A549 (cell line): ENCODE data around the gene KRT7. TPM values are rescaled to one million over a fixed set of nuclear protein-coding genes. Genes with fewer than 3 reads are reported as not detected.
A peak's percentile ranks its signal among the peaks of the same experiment; 100 is the strongest.

Experiments used
- ATAC-seq, 2 experiments: fragments of 200-7000 bp in 1 of 2; fragments of >200 bp in 1 of 2; cut with Nextera tagmentation in 1 of 2; cut with Tn5 transposase in 1 of 2; 3 replicates each; pipeline versions ENCODE4 v1.8.0 to v1.9.1; 2018 to 2020; ENCODE audit warnings: mild to moderate bottlenecking in 1 of 2, moderate library complexity in 1 of 2
- CTCF ChIA-PET: fragments of 300-600 bp; sonication (Branson Sonifier 250); formaldehyde crosslinking; extraction: SDS; loops from one replicate; lab custom pipeline; 2021; ENCODE audit warnings: antibody characterized with exemption, inconsistent platforms; lab: Yijun Ruan, JAX
- POLR2A ChIA-PET: fragments of 350-600 bp; formaldehyde crosslinking; extraction: SDS; loops from one replicate; lab custom pipeline; 2021; ENCODE audit warnings: antibody characterized with exemption, inconsistent platforms; lab: Yijun Ruan, JAX
- DNase-seq, 2 experiments: peaks; one replicate each; pipeline versions ENCODE4 v3.0.0 to v3.0.0-alpha.2; 2011 to 2016; ENCODE audit warnings: low read depth in 1 of 2, low spot score in 1 of 2
- FAIRE-seq: peaks from 2 replicates; lab custom pipeline; 2011; peaks lifted over from hg19 to GRCh38; lab: Jason Lieb, UNC
- H3K27ac ChIP-seq, 2 experiments: fragments of >200 bp; sonication (Bioruptor Twin); formaldehyde crosslinking; 3 replicates each; pipeline ENCODE4 v1.5.1; 2016 to 2017
- H3K4me1 ChIP-seq: fragments of >200 bp; sonication (Bioruptor Twin); formaldehyde crosslinking; 3 replicates; pipeline ENCODE4 v1.6.1; 2016
- H3K4me2 ChIP-seq: fragments of >200 bp; sonication (Bioruptor Twin); formaldehyde crosslinking; 3 replicates; pipeline ENCODE4 v1.6.1; 2016
- H3K4me3 ChIP-seq: fragments of >200 bp; sonication (Bioruptor Twin); formaldehyde crosslinking; 3 replicates; pipeline ENCODE4 v1.5.1; 2016
- H3K9me3 ChIP-seq: fragments of >200 bp; sonication (Bioruptor Twin); formaldehyde crosslinking; 3 replicates; pipeline ENCODE4 v1.6.1; 2016
- ATOH8 ChIP-seq: fragments of 250-450 bp; sonication (Bioruptor Pico); IDR thresholded peaks from 2 replicates; pipeline ENCODE4 v1.5.0; 2020; ENCODE audit warnings: low read depth, mild to moderate bottlenecking, moderate library complexity
- BHLHE40 ChIP-seq: IDR thresholded peaks from 2 replicates; pipeline ENCODE4 v1.6.1; 2012; ENCODE audit warnings: low read depth, low read length, inconsistent platforms
- CBX8 ChIP-seq: fragments of 200-600 bp; sonication (generic); IDR thresholded peaks from 2 replicates; pipeline ENCODE4 v1.6.1; 2016
- CHD2 ChIP-seq: fragments of 150-350 bp; IDR thresholded peaks from 2 replicates; pipeline ENCODE4 v1.6.1; 2014; ENCODE audit warnings: low read length; ENCODE audit not compliant: partially characterized antibody
- CHD4 ChIP-seq: fragments of 200-600 bp; sonication (generic); IDR thresholded peaks from 2 replicates; pipeline ENCODE4 v1.6.1; 2016; ENCODE audit warnings: antibody characterized with exemption, mild to moderate bottlenecking, borderline replicate concordance
- EHF ChIP-seq: fragments of 250-450 bp; sonication (Bioruptor Pico); IDR thresholded peaks from 2 replicates; pipeline ENCODE4 v1.5.0; 2020; ENCODE audit warnings: mild to moderate bottlenecking
- EP300 ChIP-seq, 2 experiments: fragments of >200 bp; sonication (Bioruptor Twin); formaldehyde crosslinking; IDR thresholded peaks; 2 replicates in 1 of 2; 3 replicates in 1 of 2; pipeline ENCODE4 v1.6.1; 2016 to 2017
- FOSB ChIP-seq: fragments of 250-450 bp; sonication (Bioruptor Pico); IDR thresholded peaks from 2 replicates; pipeline ENCODE4 v1.5.0; 2020; ENCODE audit warnings: mild to moderate bottlenecking, moderate library complexity
- FOSL2 ChIP-seq, 2 experiments: fragments of 450-650 bp in 1 of 2; fragments of >200 bp in 1 of 2; sonication (Bioruptor Twin) in 1 of 2; formaldehyde crosslinking; IDR thresholded peaks; 2 replicates each; pipeline versions ENCODE4 v1.5.0 to v1.6.1; 2016 to 2020; ENCODE audit warnings: mild to moderate bottlenecking in 1 of 2, moderate library complexity in 1 of 2
- HEYL ChIP-seq: fragments of 250-450 bp; sonication (Bioruptor Pico); IDR thresholded peaks from 2 replicates; pipeline ENCODE4 v1.8.0; 2021; ENCODE audit warnings: mild to moderate bottlenecking, moderate library complexity
- HOXB5 ChIP-seq: fragments of 250-450 bp; sonication (Bioruptor Pico); IDR thresholded peaks from 2 replicates; pipeline ENCODE4 v1.5.0; 2020; ENCODE audit warnings: mild to moderate bottlenecking, moderate library complexity
- MYC ChIP-seq: IDR thresholded peaks from 2 replicates; pipeline ENCODE4 v1.6.1; 2012; ENCODE audit warnings: mild to moderate bottlenecking, inconsistent platforms, low read length, improper control_type of control experiment, borderline replicate concordance
- PBX3 ChIP-seq: IDR thresholded peaks from 2 replicates; pipeline ENCODE4 v1.6.1; 2012
- PHF8 ChIP-seq: fragments of 200-600 bp; sonication (generic); IDR thresholded peaks from 2 replicates; pipeline ENCODE4 v1.6.1; 2016; ENCODE audit warnings: low read depth, mild to moderate bottlenecking, antibody characterized with exemption, moderate library complexity, borderline replicate concordance
- POLR2AphosphoS2 ChIP-seq: conservative IDR thresholded peaks from 2 replicates; pipeline ENCODE4 v1.6.1; 2012; ENCODE audit warnings: low read length, improper control_type of control experiment, inconsistent platforms
- RARB ChIP-seq: fragments of 250-450 bp; sonication (Bioruptor Pico); IDR thresholded peaks from 2 replicates; pipeline ENCODE4 v1.8.0; 2021; ENCODE audit warnings: mild to moderate bottlenecking, moderate library complexity
- SREBF2 ChIP-seq: fragments of 450-650 bp; IDR thresholded peaks from 2 replicates; pipeline ENCODE4 v1.6.1; 2014; ENCODE audit warnings: mild to moderate bottlenecking, moderate library complexity
- TFCP2L1 ChIP-seq: fragments of 250-450 bp; sonication (Bioruptor Pico); IDR thresholded peaks from 2 replicates; pipeline ENCODE4 v1.5.0; 2021; ENCODE audit warnings: mild to moderate bottlenecking
- TP53 ChIP-seq: fragments of 250-450 bp; sonication (Bioruptor Pico); IDR thresholded peaks from 2 replicates; pipeline ENCODE4 v1.5.0; 2021; ENCODE audit warnings: mild to moderate bottlenecking, moderate library complexity
- ZNF302 ChIP-seq: fragments of 250-450 bp; sonication (Bioruptor Pico); IDR thresholded peaks from 2 replicates; pipeline ENCODE4 v1.9.0; 2021; ENCODE audit warnings: inconsistent platforms, mild to moderate bottlenecking, moderate library complexity
- ZSCAN20 ChIP-seq: fragments of 250-450 bp; sonication (Bioruptor Pico); IDR thresholded peaks from 2 replicates; pipeline ENCODE4 v1.8.0; 2022; ENCODE audit warnings: mild to moderate bottlenecking, moderate library complexity
- WGBS: methylation state at CpG from one replicate; pipeline ENCODE4 v1.1.6; 2017; ENCODE audit errors: missing lambda C conversion rate; 5-methylcytosine and 5-hydroxymethylcytosine counted together
- polyA plus RNA-seq, 4 experiments: library from polyadenylated mRNA; depleted of rRNA in 3 of 4; stranded (reverse); fragments of >200 nt; fragmentation: RNase III in 1 of 4; extraction: RNeasy Plus Mini Kit Qiagen cat#74134 plus additional on column Dnase treatment in 1 of 4; gene quantifications; 2 replicates in 3 of 4; 3 replicates in 1 of 4; pipeline ENCODE4 v1.2.3, GENCODE V29; 2011 to 2017
- TF ChIP-seq, protein P1 (sequence below): fragments of >200 bp; sonication (Bioruptor Twin); formaldehyde crosslinking; IDR thresholded peaks from 3 replicates; pipeline ENCODE4 v1.6.1; 2016

Gene KRT7
- polyA plus RNA-seq, 2 of the 4 experiments (the other 2 are of a cell fraction), result 2,623 to 3,055 TPM

GRCh38 chr12:52256584-52256935 is 23.5 kb downstream of the KRT7 start (continued):
- 0 out of 2 replicates have a peak, but pooled peaks have one; percentile 9 for TF ChIP-seq ZSCAN20 (CRISPR knock-in tag)
- no peak for TF ChIP-seq FOSL2 (IDR thresholded peaks at IDR 0.05)
- TF ChIP-seq FOSL2 (CRISPR knock-in tag; IDR thresholded peaks at IDR 0.05), result peak; percentile 44; the same call in 1 of the 2 replicates
- 0 out of 2 replicates have a peak, but pooled peaks have one; percentile 7 for TF ChIP-seq EHF (CRISPR knock-in tag)
- TF ChIP-seq TFCP2L1, result peak; percentile 96
- no peak for TF ChIP-seq SREBF2
- TF ChIP-seq HEYL (CRISPR knock-in tag), result no peak
- TF ChIP-seq HOXB5 (CRISPR knock-in tag), result peak; percentile 62; the same call in 1 of the 2 replicates
- peak; percentile 89; the same call in 1 of the 2 replicates for TF ChIP-seq TP53 (CRISPR knock-in tag)
- peak; percentile 93 for TF ChIP-seq RARB (CRISPR knock-in tag)
- TF ChIP-seq ZNF302 (CRISPR knock-in tag), result no peak
- TF ChIP-seq CHD2, result no peak
- TF ChIP-seq ATOH8 (CRISPR knock-in tag), result no peak; the same call in 1 of the 2 replicates
- no peak for TF ChIP-seq CBX8
- TF ChIP-seq, protein P1, sequence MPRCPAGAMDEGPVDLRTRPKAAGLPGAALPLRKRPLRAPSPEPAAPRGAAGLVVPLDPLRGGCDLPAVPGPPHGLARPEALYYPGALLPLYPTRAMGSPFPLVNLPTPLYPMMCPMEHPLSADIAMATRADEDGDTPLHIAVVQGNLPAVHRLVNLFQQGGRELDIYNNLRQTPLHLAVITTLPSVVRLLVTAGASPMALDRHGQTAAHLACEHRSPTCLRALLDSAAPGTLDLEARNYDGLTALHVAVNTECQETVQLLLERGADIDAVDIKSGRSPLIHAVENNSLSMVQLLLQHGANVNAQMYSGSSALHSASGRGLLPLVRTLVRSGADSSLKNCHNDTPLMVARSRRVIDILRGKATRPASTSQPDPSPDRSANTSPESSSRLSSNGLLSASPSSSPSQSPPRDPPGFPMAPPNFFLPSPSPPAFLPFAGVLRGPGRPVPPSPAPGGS, result no peak

DNA sequence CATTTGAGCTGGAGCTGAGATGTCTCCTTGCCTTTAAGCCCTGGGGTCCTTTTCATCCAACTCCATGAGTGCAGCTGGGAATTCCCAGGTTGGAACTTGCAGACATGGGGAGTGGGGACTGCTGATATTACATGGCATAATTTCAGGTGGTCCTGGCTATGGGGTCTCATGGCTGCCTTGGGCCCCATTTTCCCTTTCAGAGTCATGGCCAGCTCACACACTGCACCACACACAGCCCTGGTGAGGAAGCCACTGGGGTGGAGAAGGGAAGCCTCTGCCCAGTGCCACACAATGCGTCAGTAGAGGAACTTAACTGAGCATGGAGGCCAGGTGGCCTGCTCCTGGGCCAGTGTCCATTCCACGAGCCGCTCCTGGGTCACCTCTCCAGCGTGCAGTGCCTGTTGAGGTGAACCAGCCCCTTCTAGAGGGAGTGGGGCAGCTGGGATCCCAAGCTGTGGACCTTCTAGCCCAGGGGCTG is 24.1 kb downstream of the KRT7 start:
- H3K4me1 ChIP-seq, result peaks cover 60% of the 10 kb centered on the region
- ChIA-PET CTCF (interaction anchor here (0.9 to 14.8 kb wide), 6 partner anchors 10 to 623 kb away, joined by 5 to 321 read pairs (median 10); partner anchors contain the start of gene KRT86), POLR2A (interaction anchor here (1.0 to 18.5 kb wide), 4 partner anchors 23 to 113 kb away, joined by 3 to 383 read pairs (median 4); partner anchors contain the start of gene KRT86)
- ATAC-seq (peak; percentile 1 to 3; a peak in 4 of 6 replicates), DNase-seq (peak in 1 of 2 experiments; percentile 28), FAIRE-seq (no peak)
- H3K4me2 ChIP-seq, result no peak overlapping the region
- H3K9me3 ChIP-seq, result no peaks in the 10 kb centered on the region
- TF ChIP-seq BHLHE40, result no peak
- peak; percentile 86; the same call in 1 of the 2 replicates for TF ChIP-seq FOSB (CRISPR knock-in tag)
- no peak for TF ChIP-seq PHF8
- peak; percentile 51; the same call in 1 of the 2 replicates for TF ChIP-seq TP53 (CRISPR knock-in tag)
- 0 out of 2 replicates have a peak, but pooled peaks have one; percentile 63 for TF ChIP-seq RARB (CRISPR knock-in tag)
- TF ChIP-seq TFCP2L1, result peak; percentile 92
- TF ChIP-seq POLR2AphosphoS2, result peak; percentile 95
- TF ChIP-seq MYC, result no peak
- TF ChIP-seq CHD4, result no peak
- no peak for TF ChIP-seq FOSL2 (IDR thresholded peaks at IDR 0.05)
- peak; percentile 7; the same call in 1 of the 2 replicates for TF ChIP-seq FOSL2 (CRISPR knock-in tag; IDR thresholded peaks at IDR 0.05)
- TF ChIP-seq PBX3, result peak; percentile 60
- no peak for TF ChIP-seq EP300 (IDR thresholded peaks at IDR 0.05)
- H3K27ac ChIP-seq, result peak overlapping the region; percentile 69 to 97
- WGBS, result 94% methylated on average over 4 of the region's 4 CpGs
- H3K4me3 ChIP-seq, result no peak overlapping the region
